Activated B cell treated with CpG ODN at 0.5 μM for 24 hours (primary cell): ENCODE data around the gene PCSK5. TPM values are rescaled to one million over a fixed set of nuclear protein-coding genes. Genes with fewer than 3 reads are reported as not detected.

Experiments
- ATAC-seq: fragments of 200-7000 bp; cut with Tn5 transposase; one replicate; pipeline ENCODE4 v1.10.0; 2021; ENCODE audit warnings: low read depth, mild to moderate bottlenecking, moderate library complexity
- CTCF ChIA-PET: fragments of 350-600 bp; sonication (Branson Sonifier 250); formaldehyde crosslinking; loops from one replicate; lab custom pipeline; 2021; ENCODE audit warnings: antibody characterized with exemption; lab: Charles Lee
- POLR2A ChIA-PET: fragments of 350-600 bp; sonication (Branson Sonifier 250); formaldehyde crosslinking; loops from one replicate; lab custom pipeline; 2021; ENCODE audit warnings: antibody characterized with exemption; lab: Charles Lee
- DNase-seq: peaks from one replicate; pipeline ENCODE4 v3.0.0; 2022
- H3K27ac Mint-ChIP-seq: one replicate; pipeline ENCODE4 v1.8.0; 2020; ENCODE audit warnings: mixed read lengths
- H3K27me3 Mint-ChIP-seq: one replicate; pipeline ENCODE4 v1.8.0; 2021; ENCODE audit warnings: mixed read lengths
- H3K36me3 Mint-ChIP-seq: one replicate; pipeline ENCODE4 v1.8.0; 2021; ENCODE audit warnings: low read depth, mixed read lengths
- H3K4me1 Mint-ChIP-seq: one replicate; pipeline ENCODE4 v1.8.0; 2021; ENCODE audit warnings: mixed read lengths
- H3K4me3 Mint-ChIP-seq: one replicate; pipeline ENCODE4 v1.8.0; 2020; ENCODE audit warnings: mild to moderate bottlenecking, mixed read lengths
- H3K9me3 Mint-ChIP-seq: one replicate; pipeline ENCODE4 v1.8.0; 2020; ENCODE audit warnings: mixed read lengths
- CTCF ChIP-seq: fragments of 200-600 bp; IDR thresholded peaks from one replicate; pipeline ENCODE4 v1.8.0; 2022; ENCODE audit warnings: antibody characterized with exemption, mild to moderate bottlenecking
- intact Hi-C: fragments of 100-400 bp; cut with micrococcal nuclease; formaldehyde crosslinking; loops from one replicate; pipeline ENCODE4 v1.15.1; 2024
- total RNA-seq: library from RNA; stranded (reverse); gene quantifications from 2 replicates; pipeline ENCODE4 v1.2.3, GENCODE V29; 2022

PCSK5 gene
- total RNA-seq, 1 donor from 2014 or later = not detected

- no peaks in the 10 kb centered on the region for H3K36me3 Mint-ChIP-seq
- no peak overlapping the region for H3K4me3 Mint-ChIP-seq
- H3K9me3 Mint-ChIP-seq = peaks cover 1% of the 10 kb centered on the region
- peaks cover 1% of the 10 kb centered on the region for H3K27me3 Mint-ChIP-seq
- no peak for ATAC-seq
- TF ChIP-seq CTCF = no peak
- intact Hi-C loops = no loop called here
- H3K27ac Mint-ChIP-seq = no peak overlapping the region
- ChIA-PET POLR2A (no interaction called here), CTCF (no interaction called here)
- no peaks in the 10 kb centered on the region for H3K4me1 Mint-ChIP-seq
- no peak for DNase-seq
Observed at GRCh38 chr9:75937521-75938258, 47.2 kb downstream of the PCSK5 start.

GRCh38 chr9:75938946-75939345 is 48.5 kb downstream of the PCSK5 start:
- intact Hi-C loops = no loop called here
- TF ChIP-seq CTCF = no peak
- peaks cover 1% of the 10 kb centered on the region for H3K27me3 Mint-ChIP-seq
- ATAC-seq (no peak), DNase-seq (no peak)
- POLR2A ChIA-PET = no interaction called here
- CTCF ChIA-PET = no interaction called here
- H3K9me3 Mint-ChIP-seq = no peaks in the 10 kb centered on the region
- H3K36me3 Mint-ChIP-seq = no peaks in the 10 kb centered on the region
- no peak overlapping the region for H3K27ac Mint-ChIP-seq
- no peak overlapping the region for H3K4me3 Mint-ChIP-seq
- H3K4me1 Mint-ChIP-seq = no peaks in the 10 kb centered on the region

- Mint-ChIP-seq H3K36me3 (no peaks in the 10 kb centered on the region), H3K27ac (no peak overlapping the region), H3K4me3 (no peak overlapping the region), H3K27me3 (peaks cover 1% of the 10 kb centered on the region), H3K4me1 (no peaks in the 10 kb centered on the region), H3K9me3 (no peaks in the 10 kb centered on the region)
- no peak for ATAC-seq
- ChIA-PET POLR2A (no interaction called here), CTCF (no interaction called here)
- intact Hi-C loops = no loop called here
- DNase-seq = no peak
- no peak for TF ChIP-seq CTCF
Observed at GRCh38 chr9:75939536-75940111, 49.2 kb downstream of the PCSK5 start.

GRCh38 chr9:75941066-75941465 is 50.6 kb downstream of the PCSK5 start:
- ChIA-PET POLR2A (no interaction called here), CTCF (no interaction called here)
- no peak overlapping the region for H3K4me3 Mint-ChIP-seq
- TF ChIP-seq CTCF = no peak
- no peaks in the 10 kb centered on the region for H3K36me3 Mint-ChIP-seq
- intact Hi-C loops = no loop called here
- H3K27me3 Mint-ChIP-seq = peaks cover 1% of the 10 kb centered on the region
- no peak for DNase-seq
- H3K4me1 Mint-ChIP-seq = no peaks in the 10 kb centered on the region
- no peaks in the 10 kb centered on the region for H3K9me3 Mint-ChIP-seq
- no peak for ATAC-seq
- no peak overlapping the region for H3K27ac Mint-ChIP-seq

GRCh38 chr9:75941577-75942311 is 51.3 kb downstream of the PCSK5 start:
- Mint-ChIP-seq H3K9me3 (no peaks in the 10 kb centered on the region), H3K4me3 (no peak overlapping the region), H3K36me3 (no peaks in the 10 kb centered on the region), H3K4me1 (no peaks in the 10 kb centered on the region), H3K27me3 (peaks cover 1% of the 10 kb centered on the region), H3K27ac (no peak overlapping the region)
- DNase-seq = no peak
- intact Hi-C loops = no loop called here
- TF ChIP-seq CTCF = no peak
- no peak for ATAC-seq
- POLR2A ChIA-PET = no interaction called here
- CTCF ChIA-PET = no interaction called here
